CMK (cell line): ENCODE measurements around the gene AK1.
A peak's percentile ranks its signal among the peaks of the same experiment; 100 is the strongest.
"Not testable (repeated sequence)": the region's sequence is repeated elsewhere in the genome, so short reads cannot be mapped to it uniquely, and the experiment has no call there.

Source experiments
- DNase-seq: peaks from one replicate; pipeline ENCODE4 v3.0.0-alpha.2; 2010; ENCODE audit warnings: low read depth

AK1 gene

GRCh38 chr9:127847833-127848755, 29.4 kb downstream of the AK1 start:
- no peak for DNase-seq

- DNase-seq, result no peak
Measured at GRCh38 chr9:127847178-127847510, 30.3 kb downstream of the AK1 start.

DNA sequence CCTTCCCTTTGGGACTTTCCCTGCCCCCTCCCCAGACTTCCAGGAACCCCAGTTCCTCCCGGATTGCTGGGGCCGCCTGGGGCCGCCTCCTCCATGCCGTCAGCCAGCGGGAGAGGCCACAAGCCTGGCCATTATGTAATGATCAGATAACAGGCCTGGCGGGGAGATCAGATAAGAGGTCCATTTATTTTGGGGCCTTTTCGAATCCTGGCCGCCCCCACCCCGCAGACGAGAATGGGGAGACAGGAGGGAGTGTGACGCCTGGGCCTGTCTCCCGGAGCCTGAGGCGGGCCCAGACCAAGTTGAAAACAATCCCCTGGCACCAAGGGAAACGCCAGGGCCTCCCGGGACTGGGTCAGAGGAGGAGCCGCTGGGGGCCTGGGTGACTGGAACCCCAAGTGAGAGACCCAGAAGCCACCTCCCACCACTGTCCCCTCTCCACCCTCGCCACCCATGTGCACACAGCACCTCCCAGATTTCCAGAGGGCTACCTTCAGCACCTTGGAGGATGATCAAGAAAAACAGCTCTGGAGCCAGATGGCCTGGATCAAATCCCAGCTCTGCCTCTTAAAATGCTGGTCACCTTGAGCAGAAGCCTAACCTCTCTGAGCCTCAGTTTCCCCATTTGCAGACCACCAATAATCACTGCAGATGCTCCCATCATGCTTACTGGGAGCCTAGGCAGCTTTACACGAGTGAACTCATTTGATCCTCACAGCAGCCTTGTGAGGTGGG, 30.9 kb downstream of the AK1 start:
- no peak for DNase-seq

DNA sequence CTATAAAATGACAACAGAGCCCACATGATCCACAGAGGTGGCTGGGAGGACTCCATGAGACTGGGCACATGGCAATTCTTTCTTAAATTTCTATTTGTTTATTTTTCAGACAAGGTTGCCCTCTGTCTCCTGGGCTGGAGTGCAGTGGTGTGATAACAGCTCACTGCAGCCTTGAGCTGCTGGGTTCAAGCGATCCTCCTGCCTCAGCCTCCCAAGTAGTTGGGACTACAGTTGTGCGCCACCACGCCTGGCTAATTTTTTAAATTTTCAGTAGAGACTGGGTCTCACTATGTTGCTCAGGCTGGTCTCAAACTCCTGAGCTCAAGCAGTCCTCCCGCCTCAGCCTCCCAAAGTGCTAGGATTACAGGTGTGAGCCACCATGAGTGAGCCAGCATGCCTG, 31.9 kb downstream of the AK1 start:
- DNase-seq, result not testable (repeated sequence)

DNA sequence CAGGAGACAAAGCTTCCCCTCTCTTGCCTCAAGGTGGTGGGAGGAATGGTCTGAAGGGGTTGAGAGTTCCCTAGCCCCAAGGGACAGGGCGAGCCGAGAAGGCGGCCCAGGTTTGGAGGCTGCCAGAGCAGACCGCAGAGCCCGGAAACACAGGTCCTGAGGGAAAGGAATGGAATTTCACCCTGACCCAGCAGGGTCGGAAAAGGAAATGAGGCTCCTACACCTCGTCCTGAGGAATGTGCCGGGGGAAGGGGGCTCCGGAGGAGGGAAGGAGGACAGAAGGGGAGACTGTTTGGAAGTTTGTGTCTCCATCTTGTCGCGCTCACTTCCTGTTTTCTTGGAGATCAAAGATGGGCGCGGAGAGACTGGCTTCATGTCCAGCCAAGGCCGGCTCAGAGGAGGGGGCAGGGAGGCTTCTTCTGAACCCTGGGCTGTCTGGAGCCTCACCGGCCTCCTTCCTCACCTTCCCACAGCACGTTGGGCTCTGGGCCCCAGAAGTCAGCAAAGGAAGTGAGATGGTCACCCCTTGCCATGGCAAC, 32.6 kb downstream of the AK1 start:
- DNase-seq, result no peak

DNA sequence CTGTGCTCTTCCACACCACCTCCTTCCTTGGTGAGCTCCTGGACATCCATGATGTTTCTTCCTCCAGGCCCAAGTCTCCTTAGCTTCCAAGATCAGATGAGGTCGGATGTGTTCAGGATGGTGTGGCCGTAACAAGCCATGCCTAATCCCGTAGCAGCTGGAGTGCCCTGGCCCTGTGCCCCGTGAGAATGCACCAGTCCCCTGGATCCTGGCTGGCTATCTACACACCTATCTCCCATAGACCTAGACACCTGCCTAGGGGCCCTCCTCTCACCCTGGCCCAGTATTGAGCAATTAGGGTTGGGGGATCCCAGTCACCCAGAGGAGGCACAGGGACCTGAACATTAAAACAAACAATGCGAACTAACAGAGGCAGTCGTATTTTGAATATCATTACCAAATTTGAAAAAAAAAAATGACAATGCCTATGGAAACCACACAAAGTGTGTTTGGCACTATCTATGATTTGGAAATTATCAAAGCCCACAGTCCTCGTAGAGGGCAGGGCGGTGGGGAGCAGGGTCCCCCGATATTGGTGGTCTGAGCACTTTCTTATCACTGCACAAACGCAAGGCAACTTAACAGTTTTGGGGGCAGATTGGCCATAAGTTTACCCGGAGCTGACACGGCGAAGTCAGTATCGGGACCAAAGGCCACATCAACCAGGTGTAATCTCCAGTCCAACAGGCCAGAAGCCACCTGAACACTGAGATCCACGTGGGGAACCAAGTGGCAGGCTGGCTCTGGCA, 36.2 kb downstream of the AK1 start:
- DNase-seq, result no peak

- no peak for DNase-seq
Measured at GRCh38 chr9:127838375-127839078, 38.9 kb downstream of the AK1 start.

DNA sequence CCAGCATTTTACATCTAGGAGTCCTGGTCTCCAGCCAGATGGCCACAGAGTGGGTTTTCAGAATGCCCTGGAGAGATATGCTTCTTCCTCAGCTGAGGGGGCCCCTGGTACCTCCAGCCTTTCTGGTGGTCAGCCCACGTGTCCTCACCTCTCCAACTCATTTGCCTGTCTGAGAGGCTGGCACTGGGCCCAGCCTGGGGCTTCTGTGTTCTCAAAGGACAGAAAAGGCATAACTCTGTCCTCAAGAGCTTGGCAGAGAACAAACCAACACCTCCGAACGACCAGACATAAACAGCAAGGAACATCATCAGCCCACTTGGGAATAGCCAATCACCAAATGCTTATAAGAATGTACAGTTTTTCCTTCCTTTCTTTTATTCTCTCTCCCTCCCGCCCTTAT, 40.1 kb downstream of the AK1 start:
- no peak for DNase-seq

DNA sequence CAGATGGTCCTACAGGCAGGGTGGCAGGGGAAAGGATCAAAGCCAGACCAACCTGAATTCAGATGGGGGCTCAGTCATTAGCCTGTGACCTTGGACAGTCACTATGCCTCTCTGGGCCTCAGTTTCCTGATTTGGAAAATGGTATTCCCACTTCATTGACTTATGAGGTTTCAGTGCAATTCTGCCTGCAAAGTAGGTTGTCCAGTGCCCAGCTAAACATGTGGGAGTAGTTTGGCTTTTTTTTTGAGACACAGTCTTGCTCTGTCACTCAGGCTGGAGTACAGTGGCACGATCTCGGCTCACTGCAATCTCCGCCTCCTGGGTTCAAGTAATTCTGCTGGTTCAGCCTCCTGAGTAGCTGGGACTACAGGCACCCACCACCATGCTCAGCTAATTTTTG, 40.9 kb downstream of the AK1 start:
- DNase-seq, result not testable (repeated sequence)

DNA sequence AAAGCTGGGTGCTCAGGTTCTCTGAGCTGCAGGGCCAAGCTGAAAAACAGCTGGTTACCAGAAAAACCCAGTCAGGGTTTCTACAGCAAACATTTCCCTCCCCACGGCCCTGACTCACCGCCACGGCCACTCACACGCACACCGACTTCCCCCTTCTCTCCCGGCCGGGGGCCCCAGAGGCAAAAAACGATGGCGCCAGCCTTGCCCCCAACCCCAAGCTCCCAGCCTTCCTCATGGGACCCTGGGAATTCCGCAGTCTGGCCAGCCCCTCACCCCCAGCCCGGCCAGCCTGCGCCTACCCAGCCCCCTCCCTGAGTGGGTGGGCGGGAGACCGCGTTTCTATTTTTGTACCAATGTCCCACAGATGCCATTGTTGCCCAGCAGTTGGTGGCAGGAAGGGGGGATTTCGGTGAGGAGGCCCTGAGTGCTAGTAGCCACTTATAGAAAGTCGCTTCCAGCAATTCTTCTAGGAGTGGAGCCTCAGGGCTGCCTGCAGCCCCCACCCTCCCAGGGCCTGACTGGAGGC, 41.4 kb downstream of the AK1 start:
- no peak for DNase-seq

DNA sequence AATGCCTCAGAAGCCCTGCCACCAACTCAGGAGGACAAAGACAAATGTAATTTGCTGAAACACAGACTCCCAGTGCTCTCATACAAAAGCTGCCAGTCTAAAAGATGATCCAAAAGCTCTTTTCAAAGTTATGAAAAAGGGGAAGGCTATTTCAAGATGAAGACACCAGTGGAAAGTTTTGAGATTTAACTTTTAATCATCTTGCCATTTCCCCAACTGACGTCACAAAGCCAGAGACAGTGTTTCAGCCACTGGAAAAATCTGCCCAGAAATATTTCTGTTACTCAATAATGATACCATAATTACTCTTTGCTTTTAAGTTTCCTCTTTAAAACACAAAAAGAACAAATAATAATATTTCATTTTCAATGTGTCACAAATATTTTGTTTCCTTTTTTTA, 43.9 kb downstream of the AK1 start:
- DNase-seq, result no peak

GRCh38 chr9:127832248-127832647, 45.2 kb downstream of the AK1 start:
- no peak for DNase-seq

DNA sequence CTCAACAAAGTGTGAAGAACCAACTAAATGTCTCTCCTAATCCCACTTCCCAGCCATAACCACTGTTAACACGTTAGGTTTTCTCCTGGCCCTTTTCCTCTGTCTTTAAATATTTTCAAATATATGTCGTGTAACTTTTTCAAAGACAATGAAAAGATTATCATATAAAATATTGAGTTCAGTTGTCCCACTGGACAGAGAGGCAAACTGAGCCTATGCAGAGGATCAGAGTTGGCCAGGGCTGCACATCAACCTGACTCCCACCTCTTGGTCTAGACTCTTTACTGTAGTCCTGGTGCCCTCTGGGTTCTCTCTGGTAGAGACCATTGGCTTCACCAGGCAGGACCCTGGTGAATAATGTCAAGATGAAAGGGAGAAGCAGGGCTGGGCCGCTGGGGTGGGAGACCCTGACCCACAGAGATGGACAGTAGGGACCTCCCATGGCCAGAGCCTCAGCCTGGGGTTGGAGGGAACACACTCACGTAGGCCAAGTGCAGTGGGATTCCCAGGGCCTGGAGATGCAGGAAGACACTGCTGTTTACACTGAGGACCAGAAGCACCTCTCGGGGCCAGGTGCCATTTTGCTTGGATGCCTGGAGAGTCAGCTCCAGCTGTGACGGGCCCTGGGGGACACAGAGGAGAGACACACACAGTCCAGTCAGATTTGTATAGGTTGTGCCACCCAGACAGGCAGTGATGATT, 48.1 kb downstream of the AK1 start:
- DNase-seq, result no peak

DNA sequence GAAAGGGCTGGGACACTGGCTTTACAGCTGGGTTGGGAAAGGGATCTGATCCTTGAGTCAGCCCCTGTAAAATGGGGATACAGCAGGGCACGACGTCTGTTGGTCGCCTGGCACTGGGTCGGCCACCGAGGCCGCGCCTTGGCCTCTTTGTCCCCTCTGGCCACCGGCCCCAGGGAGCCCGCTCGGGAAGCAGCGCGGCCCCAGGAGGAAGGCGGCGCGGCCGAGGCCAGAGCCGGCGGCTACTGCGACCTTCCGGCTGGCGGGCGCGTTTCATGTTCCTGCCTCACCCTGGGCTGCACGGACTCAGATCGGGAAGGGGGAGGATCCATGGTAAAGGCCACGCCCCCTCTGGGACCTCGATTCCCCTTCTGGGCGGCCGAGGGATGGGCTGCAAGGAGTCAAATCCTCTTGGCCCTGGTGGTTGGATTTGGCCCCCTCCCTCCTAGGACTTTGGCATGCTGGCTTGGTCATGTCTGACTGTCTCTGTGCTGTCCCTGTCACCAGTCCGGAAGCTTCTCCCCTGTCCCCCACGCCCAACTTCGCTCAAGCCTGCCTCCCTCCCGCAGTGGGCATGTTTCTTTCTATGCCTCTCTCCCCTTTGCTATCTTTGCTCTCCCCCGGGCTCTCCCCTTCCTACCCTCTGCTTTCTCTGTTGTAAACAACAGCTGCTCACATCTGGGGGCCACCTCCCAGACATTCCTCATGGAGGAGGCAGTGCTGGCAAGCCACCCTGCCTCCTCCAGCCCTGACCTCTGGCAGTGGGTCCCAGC, 49.0 kb downstream of the AK1 start:
- DNase-seq, result peak; percentile 34

- DNase-seq, result no peak
Measured at GRCh38 chr9:127826253-127826913, 51.1 kb downstream of the AK1 start.

GRCh38 chr9:127825319-127826051, 52.0 kb downstream of the AK1 start:
- DNase-seq, result no peak

- DNase-seq, result no peak
Measured at GRCh38 chr9:127822108-127822507, 55.4 kb downstream of the AK1 start.

GRCh38 chr9:127818574-127818973, 58.9 kb downstream of the AK1 start:
- DNase-seq, result no peak

GRCh38 chr9:127817881-127818434, 59.5 kb downstream of the AK1 start:
- no peak for DNase-seq
